GM04503 (cell line): ENCODE measurements around the gene CIB4.

ENCODE experiments used
- DNase-seq: peaks from one replicate; pipeline ENCODE4 v3.0.0-alpha.2; 2012; ENCODE audit warnings: low read depth

The CIB4 gene

GRCh38 chr2:26606847-26607190, 34.3 kb downstream of the CIB4 start:
- no peak for DNase-seq

- DNase-seq, result no peak
Measured at GRCh38 chr2:26605999-26606846, 34.9 kb downstream of the CIB4 start.

DNA sequence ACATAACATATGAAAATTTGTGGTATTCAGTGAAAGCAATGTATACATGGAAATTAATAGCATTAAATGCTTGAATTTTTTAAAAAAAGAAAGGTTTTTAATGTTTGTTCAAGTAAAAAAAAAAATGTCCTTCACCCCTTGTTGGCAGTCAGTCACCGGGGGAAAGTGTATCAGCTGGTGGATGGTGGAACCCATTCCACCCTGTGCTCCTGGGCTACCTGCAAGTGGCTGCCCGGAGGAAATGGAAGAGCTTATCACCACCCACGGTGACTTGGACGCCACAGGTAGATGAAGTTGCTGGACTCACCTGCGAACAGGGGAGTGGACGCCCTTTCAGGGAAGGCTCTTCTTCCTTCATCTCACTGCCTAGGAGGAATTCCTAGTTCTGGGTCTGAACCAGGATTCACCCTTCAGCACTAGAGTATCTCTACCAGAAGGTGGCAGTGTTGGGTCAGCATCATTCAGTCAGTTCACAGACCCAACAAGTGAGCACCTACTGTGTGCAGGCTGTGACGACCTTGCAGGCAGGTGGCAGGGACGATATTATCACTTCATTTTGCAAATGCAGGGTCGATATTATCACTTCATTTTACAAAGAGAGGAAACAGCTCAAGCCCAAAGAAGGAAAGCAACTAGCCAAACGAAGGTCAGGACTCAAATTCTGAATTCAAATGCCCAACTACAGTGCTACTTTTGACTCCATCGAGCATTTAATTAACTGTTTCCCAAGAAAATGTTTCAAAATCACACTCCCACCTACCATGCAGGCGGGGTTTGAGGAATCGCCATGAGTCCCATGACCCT, 35.8 kb downstream of the CIB4 start:
- no peak for DNase-seq

- no peak for DNase-seq
Measured at GRCh38 chr2:26602575-26602974, 38.6 kb downstream of the CIB4 start.

DNA sequence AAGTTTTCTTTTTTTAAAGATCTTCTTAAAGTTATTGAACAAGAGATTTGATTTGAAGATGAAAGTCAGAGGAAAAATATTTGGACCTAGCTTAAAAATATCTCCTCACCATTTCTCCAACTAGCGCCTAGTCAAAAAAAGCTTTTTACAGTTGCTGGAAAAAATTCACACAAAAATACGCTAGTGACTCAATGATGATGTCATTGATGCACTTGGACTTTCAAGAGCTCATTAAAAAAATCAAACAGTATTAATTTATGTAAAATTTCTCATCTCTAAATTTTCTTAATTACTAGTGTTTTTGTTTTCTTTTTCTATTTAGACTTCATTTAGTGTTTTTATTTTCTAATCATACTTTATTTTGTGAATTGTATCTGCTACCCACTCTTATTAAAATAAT, 41.8 kb downstream of the CIB4 start:
- no peak for DNase-seq

DNA sequence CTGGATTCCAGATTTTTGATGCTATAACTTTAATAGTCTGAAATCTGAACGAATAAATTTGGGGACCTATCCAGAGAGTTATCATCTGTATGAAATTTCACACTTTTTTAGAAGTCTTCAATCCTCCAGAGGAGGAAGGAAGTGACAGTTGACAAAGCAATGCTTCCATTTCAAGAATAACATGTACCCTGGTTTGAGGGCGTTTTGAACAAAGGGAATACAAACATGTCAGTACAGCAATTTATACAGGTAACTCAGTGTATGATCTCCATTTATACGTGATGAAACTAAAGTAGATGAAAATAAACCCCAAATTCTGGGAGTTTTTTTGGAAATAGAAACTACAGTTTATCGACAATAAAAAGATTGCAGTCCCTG, 42.2 kb downstream of the CIB4 start:
- DNase-seq, result no peak

DNA sequence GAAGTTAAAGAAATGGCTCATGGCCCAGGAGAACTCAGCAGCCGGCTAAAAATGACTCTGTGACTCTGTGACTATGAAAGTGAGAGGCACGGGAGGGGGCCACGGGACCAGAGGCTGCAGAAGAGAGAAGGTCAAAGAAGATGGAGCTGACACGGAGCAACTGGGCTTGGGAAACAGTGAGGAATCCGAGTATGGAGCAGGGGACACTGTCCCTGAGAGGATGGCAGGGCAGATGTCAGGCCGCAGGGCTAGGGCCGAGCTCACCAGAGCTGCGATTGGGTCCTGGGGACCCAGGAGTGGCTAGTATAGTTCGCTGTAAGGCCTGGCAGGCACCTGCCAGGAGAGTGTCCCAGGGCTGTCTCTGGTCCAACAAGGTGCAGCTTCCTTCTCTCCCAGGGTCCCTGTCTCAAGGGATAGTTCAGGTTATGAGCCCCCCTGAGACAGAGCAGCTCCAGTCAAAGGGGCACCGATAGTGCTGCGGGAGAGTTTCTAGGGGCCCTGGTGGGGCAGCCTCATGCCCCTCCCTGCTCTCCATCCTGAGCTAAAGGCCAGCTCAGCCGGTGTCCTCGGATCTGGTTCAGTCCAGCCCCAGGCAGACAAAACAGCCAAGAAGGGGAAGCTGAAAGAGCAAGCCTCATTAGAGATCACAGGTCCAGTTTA, 42.7 kb downstream of the CIB4 start:
- DNase-seq, result no peak

DNA sequence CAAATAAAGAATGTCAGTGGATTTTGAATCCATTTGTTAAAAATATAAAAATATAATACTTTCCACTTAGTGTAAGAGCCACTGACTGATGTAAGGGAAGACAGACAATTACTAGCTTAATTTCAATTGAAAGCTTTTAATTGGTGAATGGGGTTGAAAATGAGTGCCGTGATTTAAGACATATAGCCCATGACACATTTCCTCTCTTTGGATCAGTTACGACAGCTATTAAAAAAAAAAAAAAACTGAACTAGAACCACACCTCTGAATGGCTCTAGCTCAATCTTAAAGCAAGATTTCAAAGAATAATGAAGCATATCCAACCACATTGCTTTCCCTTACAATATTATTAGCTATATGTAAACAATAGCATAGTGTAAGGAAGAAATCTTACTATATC, 44.0 kb downstream of the CIB4 start:
- no peak for DNase-seq

DNA sequence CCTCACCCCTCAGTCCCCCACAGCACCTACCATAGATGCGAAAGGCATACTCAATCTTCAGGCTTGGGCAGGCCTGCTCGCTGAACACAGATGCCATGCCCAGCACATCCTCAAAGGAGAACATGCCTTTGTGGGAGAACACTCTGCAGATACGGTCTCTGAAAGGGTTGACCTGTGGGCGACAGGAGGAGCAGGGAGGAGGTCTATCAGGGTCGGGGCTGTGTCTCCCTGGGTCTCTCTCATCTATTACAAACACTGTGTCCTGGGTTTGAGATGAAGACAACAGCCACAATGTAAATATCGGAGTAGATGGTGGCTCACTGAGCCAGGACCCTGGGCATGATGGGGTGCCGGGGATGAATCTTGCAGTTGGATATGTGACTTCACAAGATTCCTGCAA, 46.0 kb downstream of the CIB4 start:
- DNase-seq, result no peak

- no peak for DNase-seq
Measured at GRCh38 chr2:26591619-26592505, 49.3 kb downstream of the CIB4 start.

DNA sequence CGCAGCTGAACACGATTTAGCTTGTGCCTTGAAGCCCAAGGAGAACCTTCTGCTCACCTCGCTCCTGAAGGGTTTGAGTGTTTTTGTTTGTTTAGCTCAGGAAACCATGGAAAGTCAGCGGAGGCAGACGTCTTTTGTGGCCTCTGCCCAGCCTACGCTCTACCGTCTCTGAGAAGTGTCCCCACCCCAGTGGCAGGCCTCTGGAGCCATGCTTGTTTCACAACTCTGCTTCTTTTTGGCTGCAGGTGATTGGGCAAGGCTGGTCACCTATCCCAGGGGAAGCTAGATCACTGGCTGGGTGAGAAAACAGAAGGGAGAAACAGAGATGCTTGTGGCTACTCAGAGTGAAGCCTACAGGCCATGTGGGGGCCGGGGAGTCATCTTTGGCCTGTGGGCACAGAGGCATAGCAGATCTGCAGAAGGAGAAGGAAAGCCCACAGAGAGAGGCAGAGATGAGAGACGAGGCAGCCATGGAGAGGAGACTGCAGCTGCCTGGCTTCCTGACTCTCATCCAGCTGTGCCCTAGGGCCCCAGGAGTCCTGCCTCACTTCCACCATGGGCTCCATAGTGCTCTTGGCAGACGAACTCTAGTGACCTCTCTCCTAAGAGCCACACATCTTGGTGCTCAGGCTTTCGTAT, 50.1 kb downstream of the CIB4 start:
- no peak for DNase-seq

GRCh38 chr2:26590508-26590907, 50.7 kb downstream of the CIB4 start:
- DNase-seq, result no peak

- no peak for DNase-seq
Measured at GRCh38 chr2:26588576-26588975, 52.6 kb downstream of the CIB4 start.

DNA sequence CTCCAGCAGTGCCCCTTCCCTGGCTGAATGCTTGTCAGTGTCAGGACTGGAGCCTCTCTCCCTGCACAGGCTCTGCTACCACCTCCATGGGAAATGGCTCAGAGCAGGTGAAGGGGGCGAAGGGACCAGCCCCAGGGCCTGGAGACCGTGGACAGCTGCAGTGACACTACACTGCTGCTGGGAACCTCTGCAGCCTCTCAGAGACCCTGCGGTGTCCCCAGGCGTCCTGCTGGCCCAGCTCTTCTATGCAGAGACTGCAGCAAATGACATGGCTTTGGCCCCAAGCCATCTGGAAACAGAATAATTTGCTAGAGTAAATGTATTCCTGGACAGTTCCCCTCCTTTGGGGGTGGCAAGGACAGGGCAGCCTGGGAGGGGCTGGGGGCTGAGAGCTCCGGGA, 53.2 kb downstream of the CIB4 start:
- DNase-seq, result no peak

DNA sequence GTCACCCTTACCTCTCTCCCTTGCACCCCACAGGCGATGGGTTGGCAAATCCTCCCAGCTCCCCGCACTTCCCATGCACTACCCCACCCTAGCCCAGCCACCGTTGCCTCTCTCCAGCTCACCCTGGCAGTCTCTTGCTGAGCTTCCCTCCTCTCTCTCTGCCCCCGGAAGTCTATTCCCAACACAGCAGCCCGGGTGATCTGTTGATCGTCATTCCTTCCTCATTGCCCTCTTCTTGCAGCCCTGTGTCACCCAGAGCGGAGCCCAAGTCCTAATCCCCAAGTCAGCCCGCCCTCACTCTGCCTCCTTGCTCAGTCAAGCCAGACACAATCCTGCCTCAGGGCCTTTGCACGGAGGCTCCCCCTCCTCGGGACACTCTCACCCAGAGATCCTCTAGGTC, 55.2 kb downstream of the CIB4 start:
- no peak for DNase-seq

GRCh38 chr2:26585100-26585499, 56.1 kb downstream of the CIB4 start:
- no peak for DNase-seq

GRCh38 chr2:26584656-26585055, 56.5 kb downstream of the CIB4 start:
- no peak for DNase-seq

DNA sequence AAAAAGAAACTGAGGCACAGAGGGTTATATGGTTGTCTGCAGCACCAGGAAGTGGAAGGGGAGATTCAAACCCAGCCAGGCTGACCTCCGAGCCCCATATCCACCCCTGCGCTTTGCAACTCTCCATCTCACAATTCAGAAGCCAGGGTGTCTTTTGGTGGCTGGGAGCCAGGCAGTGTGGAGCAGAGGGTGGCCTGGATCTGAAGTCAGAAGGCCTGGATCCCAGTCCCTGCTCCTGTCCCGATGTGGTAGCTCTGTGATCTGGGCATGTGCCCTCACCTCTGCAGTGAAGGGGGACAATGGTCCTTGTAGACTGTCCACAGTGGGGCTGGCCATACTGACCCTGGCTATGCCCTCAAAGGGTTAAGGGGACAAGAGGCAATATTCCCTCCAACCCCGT, 57.0 kb downstream of the CIB4 start:
- no peak for DNase-seq

GRCh38 chr2:26583381-26583911, 57.7 kb downstream of the CIB4 start:
- DNase-seq, result no peak

- DNase-seq, result no peak
Measured at GRCh38 chr2:26582890-26583289, 58.3 kb downstream of the CIB4 start.
